GM19043 (cell line): ENCODE data around the gene FYB2.

ENCODE experiments used
- ATAC-seq: cut with Tn5 transposase; IDR thresholded peaks from one replicate; pipeline ENCODE4 v1.9.1; 2021; ENCODE audit warnings: low read depth; ENCODE audit not compliant: unreplicated experiment

Gene FYB2

DNA sequence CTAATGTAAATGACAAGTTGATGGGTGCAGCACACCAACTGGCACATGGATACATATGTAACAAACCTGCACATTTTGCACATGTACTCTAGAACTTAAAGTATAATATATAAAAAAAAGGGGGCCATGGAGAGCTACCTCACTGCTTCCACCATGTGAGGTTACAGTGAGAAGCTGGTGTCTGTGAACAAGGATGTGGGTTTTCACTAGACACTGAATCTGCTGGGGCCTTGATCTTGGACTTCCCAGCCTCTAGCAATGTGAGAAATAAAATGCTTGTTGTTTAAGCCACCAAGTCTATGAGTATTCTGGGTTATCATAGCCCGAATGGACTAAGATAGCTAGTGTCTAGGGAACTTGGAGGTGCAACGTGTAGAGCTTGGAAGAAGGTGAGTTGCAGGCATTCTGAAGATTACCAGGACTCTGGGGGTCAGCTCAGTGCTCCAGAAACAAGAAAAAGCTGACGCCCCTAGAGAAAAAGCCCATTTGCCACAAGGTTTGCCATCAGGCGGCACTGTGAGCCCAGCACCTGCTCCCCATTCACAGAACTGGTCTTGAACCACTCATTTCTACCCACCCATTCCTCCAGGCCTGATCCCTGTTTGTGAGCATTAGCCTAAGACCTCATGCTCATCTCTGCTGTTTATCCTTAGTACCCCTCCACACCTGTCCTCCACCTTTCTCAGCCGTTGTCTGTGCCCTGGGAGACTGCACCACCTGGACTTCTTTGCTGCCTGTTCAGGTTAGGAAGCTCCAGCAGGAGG lies 15.1 kb upstream of the FYB2 start:
- no peak for ATAC-seq

DNA sequence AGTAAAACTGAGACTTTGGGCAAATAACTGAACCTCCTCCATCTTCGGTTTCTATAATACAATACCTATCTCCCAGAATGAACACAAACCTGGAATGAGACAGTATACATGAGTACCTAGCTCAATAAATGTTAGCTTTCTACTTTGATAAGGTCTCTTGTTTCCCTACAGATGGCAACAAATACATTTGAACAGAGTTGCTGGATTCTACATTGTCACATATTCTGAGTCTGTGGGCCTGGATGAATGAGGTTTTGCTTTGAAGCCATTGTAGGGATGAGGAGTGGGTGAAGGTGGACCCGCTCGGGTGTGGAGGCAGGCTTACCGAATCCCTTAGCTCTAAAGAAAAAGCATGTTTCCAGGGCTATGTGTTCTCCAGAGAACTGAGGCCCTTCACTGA lies 13.9 kb upstream of the FYB2 start:
- no peak for ATAC-seq

DNA sequence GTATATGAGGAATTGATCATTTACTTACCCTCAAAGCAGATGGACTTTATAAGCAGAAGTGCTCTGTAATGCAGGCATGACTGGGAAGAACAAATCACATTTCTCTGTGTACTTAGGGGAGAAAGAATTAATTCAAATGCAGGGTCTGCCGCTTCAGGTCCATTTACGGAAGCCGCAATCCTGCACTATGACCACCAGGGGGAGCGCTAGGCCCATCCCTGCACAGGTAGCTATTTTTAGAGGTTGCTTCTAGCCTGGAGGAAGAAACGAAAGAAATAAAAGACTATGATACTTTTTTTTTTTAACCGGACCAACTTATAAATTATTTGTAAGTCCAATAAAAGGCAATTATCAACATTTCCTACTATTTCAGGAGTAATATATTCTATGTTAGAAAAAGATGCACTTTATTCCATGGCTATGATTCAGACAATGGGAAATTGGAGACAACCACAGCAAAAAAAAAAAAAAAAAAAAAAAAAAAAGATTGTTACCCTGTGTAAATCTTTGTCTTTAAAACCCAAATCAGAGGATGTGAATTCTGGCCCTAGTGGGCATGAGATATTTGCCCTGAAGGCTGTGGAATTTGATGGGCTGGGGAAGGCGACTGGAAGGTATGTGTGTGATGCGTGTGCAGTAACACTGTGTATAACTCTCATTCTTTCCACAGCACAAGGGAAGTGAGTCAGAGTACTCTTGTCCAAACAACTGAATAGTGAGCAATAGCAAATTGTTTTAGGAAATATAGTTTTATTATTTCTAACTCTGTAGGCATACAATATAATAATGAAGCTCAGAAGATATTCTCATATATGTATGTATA lies 12.9 kb upstream of the FYB2 start:
- ATAC-seq: peak; percentile 85

DNA sequence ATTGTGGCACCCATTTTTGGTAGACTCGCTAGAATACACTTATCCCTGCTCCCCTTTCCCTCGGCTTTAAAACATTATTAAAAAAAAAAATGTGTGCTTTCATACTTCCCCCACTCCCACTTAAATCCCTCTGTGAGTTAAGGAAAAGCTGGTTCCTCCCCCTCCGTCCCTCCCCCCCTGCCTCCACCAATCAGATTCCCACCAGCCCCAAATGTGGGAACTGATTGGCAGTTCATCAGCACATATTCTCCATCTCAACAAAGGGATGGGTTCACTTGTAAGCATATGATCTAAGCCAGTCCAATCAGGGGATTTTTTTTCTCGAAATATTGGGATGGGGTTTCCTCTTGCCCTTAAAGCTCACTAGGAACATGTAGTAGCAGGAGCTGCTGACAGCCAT lies 10.8 kb upstream of the FYB2 start:
- ATAC-seq: no peak

DNA sequence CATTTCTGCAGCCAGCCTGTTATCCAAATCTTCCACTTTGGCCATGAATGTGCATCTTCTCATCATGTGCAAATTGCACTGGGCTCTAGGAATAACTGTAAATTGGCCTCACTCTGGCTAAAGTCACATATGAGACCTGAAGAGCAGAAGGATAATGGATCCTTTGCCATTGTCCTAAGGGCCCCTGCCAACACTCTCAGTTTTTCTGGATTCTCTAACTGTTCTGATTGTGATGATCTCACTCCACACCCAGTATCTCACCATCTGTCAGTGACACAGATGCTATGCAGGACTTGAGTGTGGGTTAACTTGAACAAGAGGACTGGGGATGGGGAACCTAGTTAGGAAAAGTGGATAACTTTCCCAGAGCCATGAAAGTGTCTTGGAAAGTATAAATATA lies 8.5 kb upstream of the FYB2 start:
- no peak for ATAC-seq

DNA sequence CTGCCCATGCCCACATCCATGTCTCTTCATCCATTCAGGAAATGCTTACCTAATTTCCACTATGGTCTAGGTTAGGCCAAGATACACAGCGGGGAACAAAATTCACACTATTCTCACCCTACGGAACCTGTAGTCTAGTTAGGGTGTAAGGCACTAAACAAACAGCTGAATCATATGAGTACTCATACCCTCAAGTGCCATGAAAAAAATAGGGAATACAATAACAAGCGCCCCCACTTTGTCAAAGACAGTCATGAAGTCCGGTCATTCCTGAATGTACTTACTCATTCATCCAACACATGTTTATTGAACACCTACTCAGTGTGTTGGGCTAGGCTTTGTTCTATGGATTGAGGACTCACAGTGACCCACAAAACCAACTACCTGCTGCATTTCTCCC lies 6.2 kb upstream of the FYB2 start:
- ATAC-seq: no peak

DNA sequence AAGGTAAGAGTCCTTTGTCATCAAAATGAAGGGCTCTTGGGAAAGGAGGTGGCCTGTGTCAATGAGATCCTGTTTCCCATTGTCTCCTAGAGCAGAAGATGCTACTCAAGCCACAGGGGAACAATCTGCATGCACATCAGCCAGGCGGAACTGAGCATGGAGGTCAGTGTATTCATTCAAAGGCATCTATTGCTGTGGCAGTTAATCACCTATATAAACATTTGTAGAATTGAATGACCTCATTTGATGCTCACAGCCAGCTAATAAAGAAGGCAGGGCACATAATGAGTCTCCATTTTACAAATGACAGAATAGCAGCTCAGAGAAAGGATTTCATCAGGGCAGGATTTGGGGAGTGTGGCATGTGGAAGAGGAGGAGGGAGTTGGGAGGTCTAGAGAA lies 5.7 kb upstream of the FYB2 start:
- ATAC-seq: no peak

DNA sequence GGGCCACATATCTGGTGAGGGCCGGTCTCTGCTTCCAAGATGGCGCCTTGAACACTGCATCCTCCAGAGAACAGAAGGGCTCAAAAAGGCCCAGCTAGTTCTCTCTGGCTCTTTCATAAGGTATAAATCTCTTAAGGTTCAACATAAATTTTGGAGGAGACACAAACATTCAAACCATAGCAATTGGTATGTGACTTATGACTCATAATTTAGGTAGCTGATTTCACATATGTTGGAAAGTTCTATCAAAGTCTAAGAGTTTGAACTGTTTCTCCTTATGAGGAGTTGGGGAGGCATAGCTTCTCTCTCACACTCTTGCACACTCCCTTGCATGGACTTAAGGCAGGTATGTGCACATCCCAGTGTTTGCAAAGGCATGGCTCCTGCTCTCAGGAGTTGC lies 5.1 kb upstream of the FYB2 start:
- ATAC-seq: no peak

DNA sequence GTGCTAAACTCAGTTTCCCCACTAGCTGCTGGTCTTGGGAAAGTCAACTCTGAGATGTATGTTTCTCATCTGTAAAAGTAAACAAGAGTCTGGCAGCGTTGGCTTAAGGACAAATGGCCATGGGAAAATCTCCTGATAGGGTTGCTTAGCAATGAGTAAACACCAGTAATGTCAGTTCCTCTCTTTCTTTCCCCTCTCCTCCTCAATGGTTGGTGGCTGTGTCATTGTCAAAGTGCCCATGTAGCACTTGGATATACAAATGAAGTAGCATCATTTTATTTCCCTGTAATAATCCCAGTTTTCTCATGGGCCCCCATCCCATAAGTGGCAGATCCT lies 2.2 kb upstream of the FYB2 start:
- ATAC-seq: no peak

DNA sequence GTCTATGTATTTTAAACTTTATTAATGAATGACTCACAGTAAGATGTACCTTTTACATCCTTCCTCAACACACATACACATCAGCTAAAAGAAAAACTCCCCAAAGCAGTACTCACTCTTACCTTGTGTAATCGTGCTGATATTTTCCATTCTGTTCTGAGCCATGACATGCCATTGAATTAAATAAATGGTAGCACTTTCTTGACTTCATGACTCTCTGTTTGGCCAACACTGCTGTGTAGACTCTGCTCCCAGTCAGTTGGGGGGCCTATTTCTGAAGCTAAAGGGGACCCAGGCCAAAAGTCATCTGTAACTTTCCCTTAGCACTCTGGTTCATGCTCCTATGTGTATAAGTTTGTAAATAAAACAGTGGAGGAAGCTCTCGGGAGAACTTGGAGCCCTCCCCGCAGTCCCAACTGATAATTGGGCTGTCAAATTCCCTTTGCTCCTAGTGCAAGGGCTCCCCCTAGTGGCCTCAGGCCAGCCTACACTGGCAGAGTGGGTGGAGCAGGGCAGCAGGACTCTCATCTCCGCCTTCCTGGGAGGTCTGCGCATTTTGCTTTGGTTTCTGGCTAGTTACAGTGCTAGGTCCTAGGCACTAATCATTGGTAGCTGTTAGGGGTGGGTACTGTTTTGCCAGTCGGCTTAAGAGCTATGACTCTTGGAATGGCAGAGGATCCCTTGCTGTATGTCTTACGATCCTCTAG lies 1.7 kb upstream of the FYB2 start:
- peak; percentile 77 for ATAC-seq

DNA sequence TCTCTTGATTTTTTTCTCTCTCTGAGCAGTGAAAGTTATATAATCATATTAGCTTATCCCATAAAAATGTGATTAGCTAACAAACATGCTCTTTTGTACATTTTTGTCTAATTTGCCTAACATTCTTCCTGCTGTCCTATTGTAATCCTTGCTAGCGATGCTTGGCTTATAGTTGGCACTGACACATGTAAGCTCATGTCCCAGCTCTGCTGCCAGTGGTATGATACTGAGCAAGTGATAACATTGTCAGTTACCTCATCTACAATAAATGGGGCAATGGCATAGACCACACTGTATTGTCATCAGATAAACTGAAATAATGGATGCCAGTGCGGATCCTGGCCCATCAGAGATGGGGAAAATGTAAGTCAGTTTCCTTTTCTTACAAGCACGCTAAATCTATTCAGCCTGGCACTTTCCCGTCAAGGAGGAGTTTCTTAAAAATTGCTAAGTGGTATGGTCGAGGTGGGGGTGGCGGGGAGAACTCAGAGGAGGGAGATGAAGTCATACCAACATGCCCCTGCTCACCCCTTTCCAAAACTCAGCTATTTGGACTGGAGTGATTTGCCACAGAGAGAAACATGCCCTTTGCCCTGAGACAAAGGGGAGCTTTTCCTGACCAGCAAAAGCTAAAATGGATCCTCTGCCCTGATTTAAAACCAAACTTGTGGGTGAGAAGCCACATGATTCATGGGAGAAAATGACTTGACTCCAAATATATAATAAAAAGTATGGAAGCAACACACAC lies 1.3 kb downstream of the FYB2 start:
- ATAC-seq: no peak

DNA sequence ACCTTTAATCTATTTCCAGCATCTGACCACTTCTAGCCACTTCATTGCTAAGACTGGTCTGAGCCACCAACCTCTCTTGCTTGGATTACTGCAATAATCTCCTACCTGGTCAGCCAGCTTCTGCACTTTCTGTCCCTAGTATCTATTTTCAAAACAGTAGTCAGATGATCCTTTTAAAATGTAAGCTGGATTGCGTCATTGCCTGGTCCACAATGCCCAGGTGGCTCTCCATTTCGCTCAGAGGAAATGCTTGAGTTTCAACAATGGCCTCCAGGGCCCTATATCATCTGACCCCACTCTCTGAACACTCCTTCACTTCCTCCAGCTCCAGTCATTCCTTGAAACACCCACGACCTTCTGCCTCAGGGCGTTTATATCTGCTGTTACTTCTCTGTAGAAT lies 2.3 kb downstream of the FYB2 start:
- ATAC-seq: no peak

DNA sequence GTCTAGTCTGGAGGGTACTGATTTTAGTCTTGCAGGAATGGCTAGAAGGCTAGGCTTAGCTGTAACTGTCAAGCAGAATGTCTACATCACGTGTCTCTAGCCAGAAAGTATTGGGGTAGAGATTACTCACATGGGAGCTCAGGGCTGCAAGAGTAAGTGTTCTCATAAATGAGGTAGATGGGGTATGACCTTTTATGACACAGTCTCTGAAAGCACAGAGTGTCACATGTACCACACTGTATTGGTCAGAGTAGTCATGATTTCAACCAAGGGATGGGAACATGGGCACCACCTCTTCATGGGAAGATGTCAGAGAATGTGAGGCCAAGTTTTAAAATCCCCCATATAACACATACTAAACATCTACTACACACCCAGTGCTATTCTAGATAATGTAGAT lies 2.9 kb downstream of the FYB2 start:
- no peak for ATAC-seq

DNA sequence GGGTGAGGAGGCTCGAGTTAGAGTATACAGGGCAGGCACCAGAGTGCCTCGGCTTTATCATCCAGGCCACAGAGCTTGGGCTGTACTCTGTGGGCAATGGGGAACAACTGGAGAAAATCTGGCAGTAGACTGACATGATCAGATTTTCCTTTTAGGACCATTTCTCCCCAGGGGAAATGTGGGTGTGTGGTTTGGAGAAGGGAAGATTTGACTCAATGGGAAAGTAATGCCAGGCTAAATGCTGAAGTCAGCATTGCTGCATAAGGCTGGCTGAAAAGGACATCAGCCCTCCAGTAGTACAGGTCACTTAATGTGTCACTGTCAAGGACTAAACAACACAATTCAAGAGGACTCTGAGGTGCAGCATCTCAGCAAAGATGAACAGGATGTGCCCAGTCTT lies 5.0 kb downstream of the FYB2 start:
- ATAC-seq: no peak

DNA sequence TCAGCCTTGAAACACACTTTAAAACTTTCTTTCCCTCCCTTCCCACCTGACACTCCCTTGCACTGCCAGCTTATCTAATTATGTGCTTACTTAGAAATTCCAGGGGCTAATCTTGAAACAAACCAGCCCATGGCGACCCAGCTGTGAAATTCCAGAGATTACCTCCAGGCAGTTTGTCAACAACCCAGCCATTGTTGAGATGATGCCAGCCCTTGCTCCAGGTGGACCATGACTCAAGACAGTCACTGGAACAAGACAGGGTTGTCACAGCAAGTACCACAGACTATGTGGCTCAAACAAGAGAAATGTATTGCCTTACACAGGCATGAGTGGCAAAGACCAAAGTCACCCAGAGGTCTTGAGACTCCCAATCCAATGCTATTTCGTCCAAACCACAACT lies 7.9 kb downstream of the FYB2 start:
- no peak for ATAC-seq

DNA sequence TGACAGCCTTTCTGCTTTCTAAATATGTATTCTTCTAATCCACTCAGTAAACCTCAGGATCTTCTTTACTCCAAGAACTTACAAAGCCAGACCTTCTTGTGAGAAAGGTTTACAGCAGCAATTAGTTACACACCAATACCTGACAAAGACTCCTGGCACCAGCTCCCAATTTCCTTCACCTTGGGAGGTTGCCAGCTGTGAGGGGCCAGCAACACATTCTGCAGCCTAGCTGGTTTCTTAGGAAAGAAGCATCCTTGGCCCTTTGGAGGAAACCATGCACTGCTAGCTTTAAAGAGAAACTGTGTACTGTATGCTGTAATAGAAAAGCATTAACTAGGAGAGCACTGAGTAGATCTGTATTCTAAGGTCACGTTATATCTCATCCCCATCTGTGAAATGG lies 10.8 kb downstream of the FYB2 start:
- no peak for ATAC-seq

DNA sequence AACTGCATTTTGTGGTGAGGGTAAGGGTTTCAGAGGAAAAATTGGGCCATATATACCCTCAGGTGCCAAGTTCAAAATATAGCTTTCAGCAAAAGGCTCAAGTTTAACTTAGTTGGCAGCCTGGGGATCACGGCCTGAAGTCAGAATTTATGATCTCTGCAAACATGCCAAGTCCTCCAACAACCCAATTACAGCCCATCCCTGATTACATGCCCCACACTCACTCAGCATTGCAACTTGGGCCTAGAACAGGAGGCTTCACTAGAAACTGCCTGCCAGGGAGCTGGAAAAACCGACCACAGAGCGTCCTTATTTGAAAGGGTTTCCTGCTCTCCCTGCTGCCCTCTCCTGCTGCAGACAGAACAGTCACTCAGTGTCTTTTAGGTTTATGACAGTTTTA lies 12.4 kb downstream of the FYB2 start:
- no peak for ATAC-seq

DNA sequence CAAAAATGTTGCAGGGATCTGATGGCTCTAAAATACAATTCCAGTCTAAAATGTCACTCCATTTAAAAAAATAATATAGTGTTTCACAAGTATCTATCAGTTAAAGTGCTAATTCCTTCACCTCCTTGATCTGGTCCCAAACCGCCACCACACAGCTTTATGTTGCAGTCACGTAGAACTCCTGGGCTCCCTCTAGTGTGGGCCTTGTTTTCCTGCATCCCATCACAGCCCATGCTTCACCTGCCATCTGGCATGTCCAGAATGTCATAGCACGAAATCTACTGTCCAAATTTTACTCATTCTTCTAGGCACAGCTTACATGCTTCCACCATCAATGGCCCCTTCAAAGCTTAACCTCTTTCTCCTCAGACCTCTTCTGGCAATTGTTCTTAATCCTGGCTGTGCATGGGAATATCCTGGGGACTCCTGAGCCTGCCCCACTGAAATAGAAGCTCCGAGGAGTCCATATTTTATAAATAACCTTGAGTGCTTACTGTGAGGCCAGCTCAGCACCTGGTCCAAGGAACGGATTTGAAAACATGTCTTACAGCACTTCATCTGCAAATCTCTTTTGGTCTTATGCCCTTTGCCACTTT lies 15.5 kb downstream of the FYB2 start:
- ATAC-seq: no peak

DNA sequence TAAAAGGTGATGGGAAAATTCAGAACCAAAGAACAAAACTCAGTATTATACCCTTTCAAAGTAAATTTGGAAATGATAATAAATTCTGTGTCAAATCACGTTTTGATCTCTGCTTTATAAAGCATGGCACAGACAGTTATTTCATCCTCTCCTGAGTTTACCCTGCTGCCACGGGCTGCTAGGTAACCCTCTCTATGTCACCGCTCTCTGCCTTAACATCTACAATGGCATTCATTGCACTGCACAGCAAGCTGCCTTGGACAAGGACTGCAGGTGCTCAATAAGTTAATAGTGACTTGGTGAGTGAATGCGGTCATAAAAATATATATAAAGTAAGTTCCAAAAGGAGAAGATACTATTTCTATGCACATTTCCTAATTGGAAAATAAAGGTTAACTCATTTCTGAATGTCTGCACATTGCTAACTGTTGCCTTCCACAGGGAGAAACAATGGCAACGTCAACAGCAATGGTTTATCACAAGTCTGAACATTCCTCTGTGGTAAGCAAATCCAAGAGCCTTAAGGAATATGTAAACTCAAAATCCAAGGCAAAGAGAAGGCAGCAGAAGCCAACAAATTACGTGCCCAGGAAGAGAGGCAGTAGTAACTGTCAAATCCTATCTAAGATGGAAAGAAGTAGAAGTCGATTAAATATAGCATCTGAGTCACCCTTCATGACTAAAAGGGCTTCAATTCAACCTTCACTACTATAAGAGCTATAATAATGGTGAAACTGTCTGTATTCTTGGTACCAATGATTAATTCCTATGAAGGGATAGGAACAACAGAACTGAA lies 19.4 kb downstream of the FYB2 start:
- ATAC-seq: no peak

DNA sequence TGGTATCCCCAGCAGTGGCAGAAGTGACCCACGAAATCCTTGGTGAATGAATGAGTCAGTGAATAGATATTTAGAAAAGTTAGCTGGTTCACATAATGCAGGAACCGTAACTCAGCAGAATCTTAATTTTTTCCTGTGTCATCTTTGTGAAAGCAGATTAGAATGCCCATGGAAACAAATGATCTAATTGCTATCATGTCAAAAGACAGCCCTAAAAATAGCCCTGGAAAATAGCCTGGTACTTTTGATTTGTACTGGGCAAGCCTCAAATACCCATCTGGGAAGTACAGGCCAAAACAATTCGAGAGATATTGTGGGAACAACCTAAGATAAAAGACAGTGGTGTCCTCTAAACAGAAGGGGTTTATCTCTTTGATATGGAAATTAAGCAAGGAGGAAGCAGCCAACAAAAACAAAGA lies 21.1 kb downstream of the FYB2 start:
- no peak for ATAC-seq
